Measurements from ENCODE around the gene METAP1D. TPM values are rescaled to one million over a fixed set of nuclear protein-coding genes. Genes with fewer than 3 reads are reported as not detected.

The METAP1D gene
- total and polyA plus RNA-seq, 12 donors, result 1.7 to 21.8 (median 7.8) TPM

DNA sequence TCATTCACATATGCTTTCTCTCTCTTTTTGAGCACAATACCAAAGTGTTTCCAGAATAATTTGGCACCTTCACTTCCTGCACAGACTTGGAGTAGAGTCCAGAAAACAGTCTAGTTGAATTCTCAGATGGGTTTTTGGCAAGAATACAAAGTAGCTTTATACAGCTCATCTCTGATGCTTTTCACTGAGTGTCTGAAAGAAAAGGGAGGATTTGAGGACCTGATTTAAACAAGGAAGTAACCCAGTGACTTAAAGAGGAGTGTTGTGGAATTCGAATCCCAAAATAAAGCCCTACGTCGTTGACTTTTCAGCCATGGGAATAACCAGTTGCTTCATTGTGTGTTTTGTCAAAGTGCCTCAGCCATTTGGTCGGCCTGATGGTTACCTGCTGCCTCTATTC lies 31.8 kb downstream of the METAP1D start:
- Histone ChIP-seq H3K27ac (no peak overlapping the region), H3K27me3 (no peaks in the 10 kb centered on the region), H3K4me1 (replicated peaks in 1 of 2) (no peaks in the 10 kb centered on the region), H3K36me3 (replicated peaks in 1 of 2) (no peaks in the 10 kb centered on the region), H3K4me3 (no peak overlapping the region), H3K9me3 (replicated peaks in 1 of 3) (no peaks in the 10 kb centered on the region)
- DNase-seq, result no peak
- intact Hi-C loops (cut with DNase I), result no loop called here
- TF ChIP-seq CTCF (IDR thresholded peaks at IDR 0.05) (no peak), POLR2A (IDR thresholded peaks at IDR 0.05) (no peak)
- WGBS, 4 donors, result 73 to 92% (median 82%) methylated on average over 4 of the region's 4 CpGs

DNA sequence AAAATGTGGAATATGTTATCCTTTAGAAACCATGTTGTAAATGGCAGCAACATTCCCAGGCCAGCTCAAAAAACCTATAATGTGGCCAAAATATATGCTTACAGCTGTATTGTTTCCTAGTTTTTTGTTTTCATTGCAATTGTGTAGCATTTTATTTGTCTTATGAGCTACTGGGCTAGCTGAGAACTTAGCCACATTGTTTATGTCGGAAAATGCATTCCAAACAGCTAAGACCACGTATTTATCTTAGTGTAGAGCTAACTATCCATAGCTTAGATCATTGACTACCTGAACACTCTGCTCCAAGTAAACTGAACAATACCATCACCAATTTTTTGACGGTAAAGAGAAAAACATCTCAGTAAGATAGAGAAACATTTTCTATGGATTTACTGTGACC lies 38.4 kb downstream of the METAP1D start:
- WGBS, 4 donors, result 87 to 93% (median 92%) methylated on average over 3 of the region's 3 CpGs
- H3K36me3 ChIP-seq (replicated peaks in 1 of 2), result no peaks in the 10 kb centered on the region
- no peak for DNase-seq
- intact Hi-C loops (cut with DNase I), result no loop called here
- no peak overlapping the region for H3K27ac ChIP-seq
- no peaks in the 10 kb centered on the region for H3K4me1 ChIP-seq (replicated peaks in 1 of 2)
- no peaks in the 10 kb centered on the region for H3K9me3 ChIP-seq (replicated peaks in 1 of 3)
- TF ChIP-seq CTCF (IDR thresholded peaks at IDR 0.05) (no peak), POLR2A (IDR thresholded peaks at IDR 0.05) (no peak)
- H3K4me3 ChIP-seq, result no peak overlapping the region
- H3K27me3 ChIP-seq, result no peaks in the 10 kb centered on the region

- no peak for TF ChIP-seq CTCF (IDR thresholded peaks at IDR 0.05)
- TF ChIP-seq POLR2A (IDR thresholded peaks at IDR 0.05), result no peak
- WGBS, 4 donors, result 71 to 98% (median 86%) methylated on average over 2 of the region's 2 CpGs
- no peak for DNase-seq
- Histone ChIP-seq H3K36me3 (replicated peaks in 1 of 2) (no peaks in the 10 kb centered on the region), H3K27me3 (no peaks in the 10 kb centered on the region), H3K9me3 (replicated peaks in 1 of 3) (no peaks in the 10 kb centered on the region), H3K4me3 (no peak overlapping the region), H3K27ac (no peak overlapping the region), H3K4me1 (replicated peaks in 1 of 2) (no peaks in the 10 kb centered on the region)
- intact Hi-C loops (cut with DNase I), result no loop called here
Measured at GRCh38 chr2:172038604-172039003, 38.9 kb downstream of the METAP1D start.

- intact Hi-C loops (cut with DNase I), result no loop called here
- DNase-seq, result no peak
- Histone ChIP-seq H3K27me3 (no peaks in the 10 kb centered on the region), H3K27ac (no peak overlapping the region), H3K36me3 (replicated peaks in 1 of 2) (no peaks in the 10 kb centered on the region), H3K4me1 (replicated peaks in 1 of 2) (no peaks in the 10 kb centered on the region), H3K4me3 (no peak overlapping the region), H3K9me3 (replicated peaks in 1 of 3) (no peaks in the 10 kb centered on the region)
- 76 to 85% (median 82%) methylated on average over 3 of the region's 3 CpGs for WGBS, 4 donors
- no peak for TF ChIP-seq POLR2A (IDR thresholded peaks at IDR 0.05)
Measured at GRCh38 chr2:172039011-172039704, 39.4 kb downstream of the METAP1D start.

- WGBS, 4 donors, result 81 to 91% (median 89%) methylated on average over 6 of the region's 6 CpGs
- TF ChIP-seq POLR2A (IDR thresholded peaks at IDR 0.05) (no peak), CTCF (IDR thresholded peaks at IDR 0.05) (no peak)
Measured at GRCh38 chr2:172040311-172040710, 40.6 kb downstream of the METAP1D start.

More at GRCh38 chr2:172040311-172040710, 40.6 kb downstream of the METAP1D start:
- no peak overlapping the region for H3K27ac ChIP-seq
- no peaks in the 10 kb centered on the region for H3K4me1 ChIP-seq (replicated peaks in 1 of 2)
- H3K9me3 ChIP-seq (replicated peaks in 1 of 3), result no peaks in the 10 kb centered on the region
- H3K36me3 ChIP-seq (replicated peaks in 1 of 2), result no peaks in the 10 kb centered on the region
- no peak overlapping the region for H3K4me3 ChIP-seq
- no peak for DNase-seq
- intact Hi-C loops (cut with DNase I), result no loop called here
- H3K27me3 ChIP-seq, result no peaks in the 10 kb centered on the region
